ENCODE results near the gene TAF3.

Gene TAF3

GRCh38 chr10:7984325-7984724, 166.0 kb downstream of the TAF3 start:
- Histone ChIP-seq H3K4me1 (ENCODE audit: control insufficient read depth, insufficient read depth, low read length) (peaks cover 3% of the 10 kb centered on the region; the same call in 1 of the 2 replicates), H3K27ac (ENCODE audit: extremely low read depth, low read depth, low read length) (no peak overlapping the region), H3K36me3 (ENCODE audit: control insufficient read depth in 2 of 2, insufficient read depth in 1 of 2, low read length in 2 of 2) (no peaks in the 10 kb centered on the region), H3K4me3 (ENCODE audit: low read depth, low read length) (no peak overlapping the region), H3K9me3 (ENCODE audit: control insufficient read depth, insufficient read depth, low read depth, low read length) (no peaks in the 10 kb centered on the region)
- ChIA-PET POLR2A (no interaction called here), CTCF (interaction anchor here (0.6 kb wide), 2 partner anchors 227 to 1320 kb away, joined by 3 to 4 read pairs; no protein-coding TSS in a partner anchor)
- TF ChIP-seq, protein P1, sequence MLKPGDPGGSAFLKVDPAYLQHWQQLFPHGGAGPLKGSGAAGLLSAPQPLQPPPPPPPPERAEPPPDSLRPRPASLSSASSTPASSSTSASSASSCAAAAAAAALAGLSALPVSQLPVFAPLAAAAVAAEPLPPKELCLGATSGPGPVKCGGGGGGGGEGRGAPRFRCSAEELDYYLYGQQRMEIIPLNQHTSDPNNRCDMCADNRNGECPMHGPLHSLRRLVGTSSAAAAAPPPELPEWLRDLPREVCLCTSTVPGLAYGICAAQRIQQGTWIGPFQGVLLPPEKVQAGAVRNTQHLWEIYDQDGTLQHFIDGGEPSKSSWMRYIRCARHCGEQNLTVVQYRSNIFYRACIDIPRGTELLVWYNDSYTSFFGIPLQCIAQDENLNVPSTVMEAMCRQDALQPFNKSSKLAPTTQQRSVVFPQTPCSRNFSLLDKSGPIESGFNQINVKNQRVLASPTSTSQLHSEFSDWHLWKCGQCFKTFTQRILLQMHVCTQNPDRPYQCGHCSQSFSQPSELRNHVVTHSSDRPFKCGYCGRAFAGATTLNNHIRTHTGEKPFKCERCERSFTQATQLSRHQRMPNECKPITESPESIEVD (tag by site-specific recombination; IDR thresholded peaks at IDR 0.05), result peak; percentile 53; the same call in 1 of the 2 replicates
- peak; percentile 30; the same call in 1 of the 2 replicates for TF ChIP-seq TCF7L2 (IDR thresholded peaks at IDR 0.05; ENCODE audit: borderline replicate concordance, low read depth, low read length)
- TF ChIP-seq, protein P2, sequence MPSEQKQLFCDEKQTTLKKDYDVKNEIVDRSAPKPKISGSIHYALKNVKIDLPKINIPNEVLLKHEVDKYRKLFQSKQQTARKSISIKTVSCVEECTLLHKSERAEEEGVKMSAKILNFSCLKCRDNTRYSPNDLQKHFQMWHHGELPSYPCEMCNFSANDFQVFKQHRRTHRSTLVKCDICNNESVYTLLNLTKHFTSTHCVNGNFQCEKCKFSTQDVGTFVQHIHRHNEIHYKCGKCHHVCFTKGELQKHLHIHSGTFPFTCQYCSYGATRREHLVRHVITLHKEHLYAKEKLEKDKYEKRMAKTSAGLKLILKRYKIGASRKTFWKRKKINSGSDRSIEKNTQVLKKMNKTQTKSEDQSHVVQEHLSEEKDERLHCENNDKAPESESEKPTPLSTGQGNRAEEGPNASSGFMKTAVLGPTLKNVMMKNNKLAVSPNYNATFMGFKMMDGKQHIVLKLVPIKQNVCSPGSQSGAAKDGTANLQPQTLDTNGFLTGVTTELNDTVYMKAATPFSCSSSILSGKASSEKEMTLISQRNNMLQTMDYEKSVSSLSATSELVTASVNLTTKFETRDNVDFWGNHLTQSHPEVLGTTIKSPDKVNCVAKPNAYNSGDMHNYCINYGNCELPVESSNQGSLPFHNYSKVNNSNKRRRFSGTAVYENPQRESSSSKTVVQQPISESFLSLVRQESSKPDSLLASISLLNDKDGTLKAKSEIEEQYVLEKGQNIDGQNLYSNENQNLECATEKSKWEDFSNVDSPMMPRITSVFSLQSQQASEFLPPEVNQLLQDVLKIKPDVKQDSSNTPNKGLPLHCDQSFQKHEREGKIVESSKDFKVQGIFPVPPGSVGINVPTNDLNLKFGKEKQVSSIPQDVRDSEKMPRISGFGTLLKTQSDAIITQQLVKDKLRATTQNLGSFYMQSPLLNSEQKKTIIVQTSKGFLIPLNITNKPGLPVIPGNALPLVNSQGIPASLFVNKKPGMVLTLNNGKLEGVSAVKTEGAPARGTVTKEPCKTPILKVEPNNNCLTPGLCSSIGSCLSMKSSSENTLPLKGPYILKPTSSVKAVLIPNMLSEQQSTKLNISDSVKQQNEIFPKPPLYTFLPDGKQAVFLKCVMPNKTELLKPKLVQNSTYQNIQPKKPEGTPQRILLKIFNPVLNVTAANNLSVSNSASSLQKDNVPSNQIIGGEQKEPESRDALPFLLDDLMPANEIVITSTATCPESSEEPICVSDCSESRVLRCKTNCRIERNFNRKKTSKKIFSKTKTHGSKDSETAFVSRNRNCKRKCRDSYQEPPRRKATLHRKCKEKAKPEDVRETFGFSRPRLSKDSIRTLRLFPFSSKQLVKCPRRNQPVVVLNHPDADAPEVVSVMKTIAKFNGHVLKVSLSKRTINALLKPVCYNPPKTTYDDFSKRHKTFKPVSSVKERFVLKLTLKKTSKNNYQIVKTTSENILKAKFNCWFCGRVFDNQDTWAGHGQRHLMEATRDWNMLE (tag by site-specific recombination; conservative IDR thresholded peaks at IDR 0.05; ENCODE audit: low read depth), result no peak
- TF ChIP-seq, protein P3, sequence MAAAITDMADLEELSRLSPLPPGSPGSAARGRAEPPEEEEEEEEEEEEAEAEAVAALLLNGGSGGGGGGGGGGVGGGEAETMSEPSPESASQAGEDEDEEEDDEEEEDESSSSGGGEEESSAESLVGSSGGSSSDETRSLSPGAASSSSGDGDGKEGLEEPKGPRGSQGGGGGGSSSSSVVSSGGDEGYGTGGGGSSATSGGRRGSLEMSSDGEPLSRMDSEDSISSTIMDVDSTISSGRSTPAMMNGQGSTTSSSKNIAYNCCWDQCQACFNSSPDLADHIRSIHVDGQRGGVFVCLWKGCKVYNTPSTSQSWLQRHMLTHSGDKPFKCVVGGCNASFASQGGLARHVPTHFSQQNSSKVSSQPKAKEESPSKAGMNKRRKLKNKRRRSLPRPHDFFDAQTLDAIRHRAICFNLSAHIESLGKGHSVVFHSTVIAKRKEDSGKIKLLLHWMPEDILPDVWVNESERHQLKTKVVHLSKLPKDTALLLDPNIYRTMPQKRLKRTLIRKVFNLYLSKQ (tag by site-specific recombination; IDR thresholded peaks at IDR 0.05; ENCODE audit: borderline replicate concordance), result no peak
- TF ChIP-seq OVOL3 (tag by site-specific recombination; IDR thresholded peaks at IDR 0.05), result no peak
- no peak for TF ChIP-seq ZNF521 (tag by site-specific recombination; IDR thresholded peaks at IDR 0.05)
- TF ChIP-seq ZNF37A (tag by site-specific recombination; IDR thresholded peaks at IDR 0.05), result no peak

DNA sequence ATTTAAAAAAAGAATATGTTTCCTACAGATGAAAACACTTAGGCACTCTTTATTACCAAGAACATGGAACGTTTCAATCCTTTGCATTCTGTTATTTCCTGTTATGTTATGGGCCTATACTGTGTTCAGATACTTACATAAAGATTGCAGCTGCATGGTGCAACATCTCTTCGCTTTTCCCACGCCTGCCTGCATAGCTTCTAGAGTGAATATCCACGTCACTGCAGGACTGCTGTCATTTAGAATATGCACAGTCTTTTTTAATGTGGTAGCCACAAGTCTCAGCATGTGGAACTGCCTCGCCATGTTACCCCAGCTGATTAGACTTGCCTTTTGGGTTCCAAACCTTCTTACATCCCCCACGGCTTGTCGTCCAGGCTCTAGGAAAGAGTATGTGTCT, 166.6 kb downstream of the TAF3 start:
- H3K36me3 ChIP-seq (ENCODE audit: control insufficient read depth in 2 of 2, insufficient read depth in 1 of 2, low read length in 2 of 2), result no peaks in the 10 kb centered on the region
- no peak overlapping the region for H3K4me3 ChIP-seq (ENCODE audit: low read depth, low read length)
- ChIA-PET CTCF (interaction anchor here (0.6 kb wide), 2 partner anchors 227 to 1320 kb away, joined by 3 to 4 read pairs; no protein-coding TSS in a partner anchor), POLR2A (interaction anchor here (0.9 kb wide), 1 partner anchor 25 kb away, joined by 5 read pairs; no protein-coding TSS in a partner anchor)
- H3K9me3 ChIP-seq (ENCODE audit: control insufficient read depth, insufficient read depth, low read depth, low read length), result no peaks in the 10 kb centered on the region
- H3K4me1 ChIP-seq (ENCODE audit: control insufficient read depth, insufficient read depth, low read length), result peaks cover 3% of the 10 kb centered on the region; the same call in 1 of the 2 replicates
- TF ChIP-seq, protein P4, sequence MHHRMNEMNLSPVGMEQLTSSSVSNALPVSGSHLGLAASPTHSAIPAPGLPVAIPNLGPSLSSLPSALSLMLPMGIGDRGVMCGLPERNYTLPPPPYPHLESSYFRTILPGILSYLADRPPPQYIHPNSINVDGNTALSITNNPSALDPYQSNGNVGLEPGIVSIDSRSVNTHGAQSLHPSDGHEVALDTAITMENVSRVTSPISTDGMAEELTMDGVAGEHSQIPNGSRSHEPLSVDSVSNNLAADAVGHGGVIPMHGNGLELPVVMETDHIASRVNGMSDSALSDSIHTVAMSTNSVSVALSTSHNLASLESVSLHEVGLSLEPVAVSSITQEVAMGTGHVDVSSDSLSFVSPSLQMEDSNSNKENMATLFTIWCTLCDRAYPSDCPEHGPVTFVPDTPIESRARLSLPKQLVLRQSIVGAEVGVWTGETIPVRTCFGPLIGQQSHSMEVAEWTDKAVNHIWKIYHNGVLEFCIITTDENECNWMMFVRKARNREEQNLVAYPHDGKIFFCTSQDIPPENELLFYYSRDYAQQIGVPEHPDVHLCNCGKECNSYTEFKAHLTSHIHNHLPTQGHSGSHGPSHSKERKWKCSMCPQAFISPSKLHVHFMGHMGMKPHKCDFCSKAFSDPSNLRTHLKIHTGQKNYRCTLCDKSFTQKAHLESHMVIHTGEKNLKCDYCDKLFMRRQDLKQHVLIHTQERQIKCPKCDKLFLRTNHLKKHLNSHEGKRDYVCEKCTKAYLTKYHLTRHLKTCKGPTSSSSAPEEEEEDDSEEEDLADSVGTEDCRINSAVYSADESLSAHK (tag by site-specific recombination; IDR thresholded peaks at IDR 0.05), result no peak
- TF ChIP-seq, protein P5, sequence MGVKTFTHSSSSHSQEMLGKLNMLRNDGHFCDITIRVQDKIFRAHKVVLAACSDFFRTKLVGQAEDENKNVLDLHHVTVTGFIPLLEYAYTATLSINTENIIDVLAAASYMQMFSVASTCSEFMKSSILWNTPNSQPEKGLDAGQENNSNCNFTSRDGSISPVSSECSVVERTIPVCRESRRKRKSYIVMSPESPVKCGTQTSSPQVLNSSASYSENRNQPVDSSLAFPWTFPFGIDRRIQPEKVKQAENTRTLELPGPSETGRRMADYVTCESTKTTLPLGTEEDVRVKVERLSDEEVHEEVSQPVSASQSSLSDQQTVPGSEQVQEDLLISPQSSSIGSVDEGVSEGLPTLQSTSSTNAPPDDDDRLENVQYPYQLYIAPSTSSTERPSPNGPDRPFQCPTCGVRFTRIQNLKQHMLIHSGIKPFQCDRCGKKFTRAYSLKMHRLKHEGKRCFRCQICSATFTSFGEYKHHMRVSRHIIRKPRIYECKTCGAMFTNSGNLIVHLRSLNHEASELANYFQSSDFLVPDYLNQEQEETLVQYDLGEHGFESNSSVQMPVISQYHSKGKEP (tag by site-specific recombination; IDR thresholded peaks at IDR 0.05), result peak; percentile 33; the same call in 1 of the 2 replicates
- H3K27ac ChIP-seq (ENCODE audit: extremely low read depth, low read depth, low read length), result no peak overlapping the region

All from HEK293 (cell line).